Neural progenitor cell (in vitro differentiated cells): ENCODE results near the gene GPATCH4. TPM values are rescaled to one million over a fixed set of nuclear protein-coding genes. Genes with fewer than 3 reads are reported as not detected.

Experiments used
- DNase-seq: peaks from one replicate; pipeline ENCODE4 v3.0.0-alpha.2; 2016; ENCODE audit warnings: low spot score
- H2AFZ ChIP-seq: fragments of 200-600 bp; sonication (generic); replicated peaks from 2 replicates; pipeline ENCODE4 v1.6.1; 2016; ENCODE audit warnings: antibody characterized with exemption
- H3F3A ChIP-seq: fragments of 200-600 bp; sonication (generic); 2 replicates; pipeline ENCODE4 v1.6.1; 2016; ENCODE audit warnings: antibody characterized with exemption, low read depth
- H3K27ac ChIP-seq: fragments of 200-600 bp; sonication (generic); 2 replicates; pipeline ENCODE4 v1.5.1; 2016; ENCODE audit warnings: mild to moderate bottlenecking
- H3K27me3 ChIP-seq: fragments of 200-600 bp; sonication (generic); 2 replicates; pipeline ENCODE4 v1.6.1; 2016; ENCODE audit warnings: mild to moderate bottlenecking, moderate library complexity
- H3K36me3 ChIP-seq: fragments of 200-600 bp; sonication (generic); 2 replicates; pipeline ENCODE4 v1.5.1; 2016
- H3K4me1 ChIP-seq: fragments of 200-600 bp; sonication (generic); 2 replicates; pipeline ENCODE4 v1.6.1; 2016; ENCODE audit warnings: mixed run types
- H3K4me2 ChIP-seq: fragments of 200-600 bp; sonication (generic); 2 replicates; pipeline ENCODE4 v1.6.1; 2016
- H3K4me3 ChIP-seq: fragments of 200-600 bp; sonication (generic); 2 replicates; pipeline ENCODE4 v1.5.1; 2016
- H3K79me2 ChIP-seq: fragments of 200-600 bp; sonication (generic); 2 replicates; pipeline ENCODE4 v1.6.1; 2016; ENCODE audit warnings: low read depth
- H3K9ac ChIP-seq: fragments of 200-600 bp; sonication (generic); 2 replicates; pipeline ENCODE4 v1.6.1; 2016
- H3K9me3 ChIP-seq: fragments of 200-600 bp; sonication (generic); 2 replicates; pipeline ENCODE4 v1.5.1; 2016; ENCODE audit warnings: low read depth
- H4K20me1 ChIP-seq: fragments of 200-600 bp; sonication (generic); 2 replicates; pipeline ENCODE4 v1.6.1; 2016; ENCODE audit warnings: low read depth
- H3K27ac Mint-ChIP-seq: 3 replicates; pipeline ENCODE4 v1.8.0; 2021; ENCODE audit warnings: mixed read lengths
- H3K27me3 Mint-ChIP-seq: 2 replicates; pipeline ENCODE4 v1.8.0; 2022; ENCODE audit warnings: low read depth, mild to moderate bottlenecking, inconsistent platforms, moderate library complexity, mixed read lengths; ENCODE audit not compliant: insufficient read depth
- H3K36me3 Mint-ChIP-seq: 3 replicates; pipeline ENCODE4 v1.8.0; 2021; ENCODE audit warnings: mixed read lengths
- H3K4me1 Mint-ChIP-seq: 3 replicates; pipeline ENCODE4 v1.8.0; 2021; ENCODE audit warnings: mixed read lengths
- H3K4me3 Mint-ChIP-seq: 3 replicates; pipeline ENCODE4 v1.8.0; 2021; ENCODE audit warnings: mild to moderate bottlenecking, moderate library complexity, mixed read lengths
- H3K9me3 Mint-ChIP-seq: 3 replicates; pipeline ENCODE4 v1.8.0; 2020; ENCODE audit warnings: mixed read lengths
- CTCF ChIP-seq: fragments of 200-600 bp; sonication (generic); IDR thresholded peaks from 2 replicates; pipeline ENCODE4 v1.5.1; 2017; ENCODE audit warnings: antibody characterized with exemption, mild to moderate bottlenecking
- EZH2 ChIP-seq: fragments of 200-600 bp; sonication (generic); IDR thresholded peaks from 2 replicates; pipeline ENCODE4 v1.6.1; 2017; ENCODE audit warnings: antibody characterized with exemption, mild to moderate bottlenecking, moderate library complexity
- EZH2phosphoT487 ChIP-seq: fragments of 200-600 bp; sonication (generic); IDR thresholded peaks from 2 replicates; pipeline ENCODE4 v1.6.1; 2017; ENCODE audit warnings: antibody characterized with exemption
- total RNA-seq: library from RNA; depleted of rRNA; stranded (reverse); fragments of >200 nt; gene quantifications from 2 replicates; pipeline ENCODE4 v1.2.3, GENCODE V29; 2015; ENCODE audit warnings: low replicate concordance

Gene GPATCH4
- total RNA-seq, 1 donor from 2014 or later: 17.2 TPM

GRCh38 chr1:156547982-156548381 is 53.3 kb downstream of the GPATCH4 start:
- Histone ChIP-seq H3K27me3 (no peaks in the 10 kb centered on the region), H2AFZ (no peak overlapping the region), H3K27ac (no peak overlapping the region), H3K36me3 (no peaks in the 10 kb centered on the region), H3K79me2 (no peaks in the 10 kb centered on the region), H4K20me1 (no peaks in the 10 kb centered on the region), H3F3A (no peaks in the 10 kb centered on the region), H3K4me3 (no peak overlapping the region), H3K4me1 (no peaks in the 10 kb centered on the region), H3K9ac (no peak overlapping the region), H3K4me2 (no peak overlapping the region), H3K9me3 (no peaks in the 10 kb centered on the region)
- Mint-ChIP-seq H3K27me3 (peaks cover 10% of the 10 kb centered on the region), H3K27ac (no peak overlapping the region), H3K9me3 (no peaks in the 10 kb centered on the region), H3K4me1 (no peaks in the 10 kb centered on the region), H3K4me3 (no peak overlapping the region), H3K36me3 (peaks cover 29% of the 10 kb centered on the region)
- no peak for DNase-seq
- TF ChIP-seq EZH2 (no peak), CTCF (no peak), EZH2phosphoT487 (no peak)

- Mint-ChIP-seq H3K4me1 (no peaks in the 10 kb centered on the region), H3K36me3 (peaks cover 29% of the 10 kb centered on the region), H3K9me3 (no peaks in the 10 kb centered on the region), H3K27ac (no peak overlapping the region), H3K4me3 (no peak overlapping the region), H3K27me3 (peaks cover 10% of the 10 kb centered on the region)
- Histone ChIP-seq H3F3A (no peaks in the 10 kb centered on the region), H3K27me3 (no peaks in the 10 kb centered on the region), H3K27ac (no peak overlapping the region), H3K4me1 (no peaks in the 10 kb centered on the region), H3K4me3 (no peak overlapping the region), H3K4me2 (no peak overlapping the region), H2AFZ (no peak overlapping the region), H4K20me1 (no peaks in the 10 kb centered on the region), H3K9me3 (no peaks in the 10 kb centered on the region), H3K79me2 (no peaks in the 10 kb centered on the region), H3K36me3 (no peaks in the 10 kb centered on the region), H3K9ac (no peak overlapping the region)
- DNase-seq: no peak
- no peak for TF ChIP-seq EZH2
- no peak for TF ChIP-seq CTCF
- no peak for TF ChIP-seq EZH2phosphoT487
Observed at GRCh38 chr1:156547434-156547833, 53.8 kb downstream of the GPATCH4 start.

GRCh38 chr1:156546267-156546666 is 55.0 kb downstream of the GPATCH4 start:
- no peaks in the 10 kb centered on the region for H4K20me1 ChIP-seq
- H3K4me3 ChIP-seq: no peak overlapping the region
- no peaks in the 10 kb centered on the region for H3K4me1 ChIP-seq
- Mint-ChIP-seq H3K4me1 (no peaks in the 10 kb centered on the region), H3K27me3 (peaks cover 9% of the 10 kb centered on the region), H3K9me3 (no peaks in the 10 kb centered on the region), H3K4me3 (no peak overlapping the region), H3K27ac (no peak overlapping the region), H3K36me3 (peaks cover 24% of the 10 kb centered on the region)
- no peak overlapping the region for H3K27ac ChIP-seq
- no peaks in the 10 kb centered on the region for H3K27me3 ChIP-seq
- no peaks in the 10 kb centered on the region for H3K79me2 ChIP-seq
- DNase-seq: no peak
- TF ChIP-seq EZH2 (no peak), CTCF (no peak), EZH2phosphoT487 (no peak)
- no peak overlapping the region for H3K9ac ChIP-seq
- H3F3A ChIP-seq: no peaks in the 10 kb centered on the region
- no peaks in the 10 kb centered on the region for H3K36me3 ChIP-seq
- H3K9me3 ChIP-seq: no peaks in the 10 kb centered on the region
- H3K4me2 ChIP-seq: no peak overlapping the region
- no peak overlapping the region for H2AFZ ChIP-seq
